NB4 (cell line): Measurements from ENCODE around the gene DCLK3.

ENCODE experiments used
- POLR2A ChIP-seq: IDR thresholded peaks from 2 replicates; pipeline ENCODE4 v1.6.1; 2011; ENCODE audit warnings: mild to moderate bottlenecking; ENCODE audit not compliant: insufficient read length; ENCODE audit errors: extremely low read depth
- TF ChIP-seq, protein P1 (sequence below): IDR thresholded peaks from one replicate; pipeline ENCODE4 v1.5.1; 2012; ENCODE audit warnings: low read depth, low read length

DNA sequence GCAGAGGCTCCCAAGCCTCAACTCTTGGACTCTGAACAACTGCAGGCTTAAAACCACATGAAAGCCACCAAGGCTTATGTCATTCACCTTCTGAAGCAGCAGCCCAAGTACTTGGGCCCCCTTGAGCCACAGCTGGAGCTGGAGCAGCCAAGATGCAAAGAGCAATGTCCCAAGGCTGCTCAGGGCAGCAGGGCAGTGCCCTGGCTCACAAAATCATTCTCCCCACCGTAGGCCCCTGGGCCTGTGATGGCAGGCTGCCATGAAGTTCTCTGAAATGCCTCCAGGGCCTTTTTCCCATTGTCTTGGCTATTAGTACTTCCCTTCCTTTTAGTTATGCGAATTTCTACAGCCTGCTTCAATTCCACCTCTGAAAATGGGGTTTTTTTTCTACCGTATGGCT, 83.4 kb downstream of the DCLK3 start:
- TF ChIP-seq, protein P1, sequence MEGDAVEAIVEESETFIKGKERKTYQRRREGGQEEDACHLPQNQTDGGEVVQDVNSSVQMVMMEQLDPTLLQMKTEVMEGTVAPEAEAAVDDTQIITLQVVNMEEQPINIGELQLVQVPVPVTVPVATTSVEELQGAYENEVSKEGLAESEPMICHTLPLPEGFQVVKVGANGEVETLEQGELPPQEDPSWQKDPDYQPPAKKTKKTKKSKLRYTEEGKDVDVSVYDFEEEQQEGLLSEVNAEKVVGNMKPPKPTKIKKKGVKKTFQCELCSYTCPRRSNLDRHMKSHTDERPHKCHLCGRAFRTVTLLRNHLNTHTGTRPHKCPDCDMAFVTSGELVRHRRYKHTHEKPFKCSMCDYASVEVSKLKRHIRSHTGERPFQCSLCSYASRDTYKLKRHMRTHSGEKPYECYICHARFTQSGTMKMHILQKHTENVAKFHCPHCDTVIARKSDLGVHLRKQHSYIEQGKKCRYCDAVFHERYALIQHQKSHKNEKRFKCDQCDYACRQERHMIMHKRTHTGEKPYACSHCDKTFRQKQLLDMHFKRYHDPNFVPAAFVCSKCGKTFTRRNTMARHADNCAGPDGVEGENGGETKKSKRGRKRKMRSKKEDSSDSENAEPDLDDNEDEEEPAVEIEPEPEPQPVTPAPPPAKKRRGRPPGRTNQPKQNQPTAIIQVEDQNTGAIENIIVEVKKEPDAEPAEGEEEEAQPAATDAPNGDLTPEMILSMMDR: no peak
- no peak for TF ChIP-seq POLR2A
